Measurements from ENCODE around the gene ZNF385B.
A peak's percentile ranks its signal among the peaks of the same experiment; 100 is the strongest.

ZNF385B gene

GRCh38 chr2:179825494-179825893 is 35.9 kb downstream of the ZNF385B start:
- TF ChIP-seq CTCF (conservative IDR thresholded peaks at IDR 0.05; ENCODE audit: control insufficient read depth, insufficient read depth, low read depth, low read length): no peak
- DNase-seq (ENCODE audit: low read depth): peak; percentile 12
- no peak overlapping the region for H3K4me3 ChIP-seq (ENCODE audit: control insufficient read depth, low read depth, low read length)

GRCh38 chr2:179824961-179825360 is 36.5 kb downstream of the ZNF385B start:
- no peak for DNase-seq (ENCODE audit: low read depth)
- TF ChIP-seq CTCF (conservative IDR thresholded peaks at IDR 0.05; ENCODE audit: control insufficient read depth, insufficient read depth, low read depth, low read length): no peak
- H3K4me3 ChIP-seq (ENCODE audit: control insufficient read depth, low read depth, low read length): no peak overlapping the region

- no peak for TF ChIP-seq CTCF (conservative IDR thresholded peaks at IDR 0.05; ENCODE audit: control insufficient read depth, insufficient read depth, low read depth, low read length)
- DNase-seq (ENCODE audit: low read depth): no peak
Observed at GRCh38 chr2:179822540-179822939, 38.9 kb downstream of the ZNF385B start.

GRCh38 chr2:179818546-179818945 is 42.9 kb downstream of the ZNF385B start:
- DNase-seq (ENCODE audit: low read depth): peak; percentile 47

More at GRCh38 chr2:179822540-179822939, 38.9 kb downstream of the ZNF385B start:
- no peak overlapping the region for H3K4me3 ChIP-seq (ENCODE audit: control insufficient read depth, low read depth, low read length)

GRCh38 chr2:179817181-179817841 is 44.1 kb downstream of the ZNF385B start:
- H3K4me3 ChIP-seq (ENCODE audit: control insufficient read depth, low read depth, low read length): no peak overlapping the region
- DNase-seq (ENCODE audit: low read depth): peak; percentile 48
- no peak for TF ChIP-seq CTCF (conservative IDR thresholded peaks at IDR 0.05; ENCODE audit: control insufficient read depth, insufficient read depth, low read depth, low read length)

More at GRCh38 chr2:179818546-179818945, 42.9 kb downstream of the ZNF385B start:
- TF ChIP-seq CTCF (conservative IDR thresholded peaks at IDR 0.05; ENCODE audit: control insufficient read depth, insufficient read depth, low read depth, low read length): no peak
- H3K4me3 ChIP-seq (ENCODE audit: control insufficient read depth, low read depth, low read length): no peak overlapping the region

- TF ChIP-seq CTCF (conservative IDR thresholded peaks at IDR 0.05; ENCODE audit: control insufficient read depth, insufficient read depth, low read depth, low read length): no peak
- no peak overlapping the region for H3K4me3 ChIP-seq (ENCODE audit: control insufficient read depth, low read depth, low read length)
Observed at GRCh38 chr2:179814050-179814449, 47.4 kb downstream of the ZNF385B start.

More at GRCh38 chr2:179814050-179814449, 47.4 kb downstream of the ZNF385B start:
- no peak for DNase-seq (ENCODE audit: low read depth)
